ENCODE data around the gene TXNDC17. TPM values are rescaled to one million over a fixed set of nuclear protein-coding genes. Genes with fewer than 3 reads are reported as not detected.

Gene TXNDC17
- total RNA-seq, 6 experiments from 2014 or later: 50.4 to 204 (median 72.1) TPM

DNA sequence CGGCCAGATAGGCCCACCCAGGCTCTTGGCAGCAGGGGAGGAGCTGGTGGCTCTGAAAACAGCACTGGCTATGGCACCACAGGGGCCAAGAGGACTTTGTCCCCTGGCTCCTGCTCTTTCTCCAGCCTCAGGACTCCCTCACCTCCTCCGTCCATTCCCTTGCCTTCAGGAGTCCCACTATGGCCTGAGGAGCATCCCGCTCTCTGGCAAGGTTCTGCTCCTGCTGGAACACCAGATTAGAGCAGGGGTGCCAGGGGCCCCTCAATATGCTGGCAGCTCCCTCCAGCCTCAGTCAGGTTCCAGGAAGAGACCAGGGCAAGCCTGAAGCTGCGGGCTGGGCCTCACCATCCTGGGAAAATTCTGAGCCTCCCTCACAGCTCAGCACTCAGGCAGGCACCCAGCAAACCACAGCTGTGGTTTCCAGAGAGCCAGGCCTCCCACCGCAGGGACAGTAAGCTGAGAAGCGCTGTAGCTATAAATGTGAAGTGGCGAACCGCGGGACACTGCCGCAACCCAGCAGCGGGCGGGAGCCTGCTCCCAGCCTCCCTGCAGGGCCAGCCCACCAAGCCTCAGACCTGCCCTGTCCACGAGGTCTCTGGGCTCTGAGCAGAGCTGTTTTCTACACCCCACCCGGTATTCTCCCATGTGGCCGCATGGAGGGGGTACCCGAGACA lies 36.4 kb downstream of the TXNDC17 start:
- H3K4me3 ChIP-seq: no peak overlapping the region
- intact Hi-C loops (cut with DNase I): no loop called here
- ATAC-seq (peak; percentile 68 to 90 (median 84)), DNase-seq (peak in 1 of 3 donors; percentile 65)
- H3K27me3 ChIP-seq: no peaks in the 10 kb centered on the region
- TF ChIP-seq CTCF (IDR thresholded peaks at IDR 0.05) (no peak), POLR2A (IDR thresholded peaks at IDR 0.05) (no peak)
- no peak overlapping the region for H3K27ac ChIP-seq
- peaks cover 0 to 21% (median 3%) of the 10 kb centered on the region in 4 donors for H3K4me1 ChIP-seq
- WGBS (ENCODE audit: insufficient coverage, low coverage, low lambda C conversion rate, missing lambda C conversion rate): 40% methylated on average over 2 of the region's 16 CpGs
- no peaks in the 10 kb centered on the region for H3K9me3 ChIP-seq
- no peaks in the 10 kb centered on the region for H3K36me3 ChIP-seq

DNA sequence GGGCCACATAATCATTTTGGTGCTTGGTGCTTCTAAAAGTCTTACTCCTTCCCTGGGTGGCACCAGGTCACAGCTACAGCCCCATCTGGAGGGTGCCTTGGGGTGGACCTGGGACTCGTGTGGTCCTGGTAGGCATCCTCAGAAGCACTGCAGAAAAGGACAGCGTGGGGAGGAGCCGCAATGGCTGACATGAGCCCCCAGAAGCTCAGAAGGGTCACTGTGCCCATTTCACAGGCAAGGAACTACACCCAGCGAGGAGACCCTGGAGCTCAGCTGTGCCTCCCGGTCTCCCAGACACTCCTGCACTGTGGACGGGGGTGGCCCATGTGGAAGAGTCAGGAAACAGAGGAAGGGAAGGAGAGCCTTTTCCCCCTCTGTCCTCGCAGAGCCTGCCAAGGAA lies 37.1 kb downstream of the TXNDC17 start:
- Histone ChIP-seq H3K9me3 (no peaks in the 10 kb centered on the region), H3K4me3 (no peak overlapping the region), H3K36me3 (no peaks in the 10 kb centered on the region), H3K27ac (no peak overlapping the region), H3K27me3 (no peaks in the 10 kb centered on the region), H3K4me1 (peaks cover 0 to 25% (median 3%) of the 10 kb centered on the region in 4 donors)
- DNase-seq (no peak), ATAC-seq (no peak)
- intact Hi-C loops (cut with DNase I): no loop called here
- no CpG with 5 or more reads among the region's 7 CpGs for WGBS (ENCODE audit: insufficient coverage, low coverage, low lambda C conversion rate, missing lambda C conversion rate)
- TF ChIP-seq CTCF (IDR thresholded peaks at IDR 0.05): no peak
- TF ChIP-seq POLR2A (IDR thresholded peaks at IDR 0.05): no peak

GRCh38 chr17:6679241-6679640 lies 38.4 kb downstream of the TXNDC17 start:
- ATAC-seq: no peak
- peak in 1 of 3 donors; percentile 14 for DNase-seq
- 75% methylated on average over 6 of the region's 6 CpGs for WGBS (ENCODE audit: insufficient coverage, low coverage, low lambda C conversion rate, missing lambda C conversion rate)
- Histone ChIP-seq H3K27me3 (no peaks in the 10 kb centered on the region), H3K36me3 (no peaks in the 10 kb centered on the region), H3K4me1 (peaks cover 0 to 38% (median 9%) of the 10 kb centered on the region in 4 donors), H3K27ac (no peak overlapping the region), H3K9me3 (no peaks in the 10 kb centered on the region), H3K4me3 (no peak overlapping the region)
- intact Hi-C loops (cut with DNase I): no loop called here
- TF ChIP-seq CTCF (IDR thresholded peaks at IDR 0.05) (no peak), POLR2A (IDR thresholded peaks at IDR 0.05) (no peak)

DNA sequence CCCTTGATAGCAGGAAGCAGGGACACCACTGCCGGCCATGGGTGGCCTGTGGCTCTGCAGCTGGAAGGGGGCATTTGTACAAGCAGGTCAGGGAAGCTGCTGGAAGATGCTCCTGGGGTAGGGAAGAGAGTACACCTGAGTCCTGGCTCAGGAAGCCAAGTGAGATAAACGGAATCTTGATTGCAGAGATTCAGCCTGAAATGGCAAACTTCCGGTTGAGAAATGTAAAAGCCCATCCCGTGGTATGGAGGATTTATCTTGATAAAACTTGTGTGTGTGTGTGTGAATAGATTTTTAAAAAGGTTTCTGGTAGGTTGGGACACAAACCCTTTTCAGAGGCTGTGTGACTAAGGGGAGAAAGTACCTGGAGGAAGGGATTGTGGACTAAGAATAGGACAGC lies 40.3 kb downstream of the TXNDC17 start:
- peak in 1 of 3 donors; percentile 26 for DNase-seq
- intact Hi-C loops (cut with DNase I): no loop called here
- Histone ChIP-seq H3K9me3 (no peaks in the 10 kb centered on the region), H3K27me3 (no peaks in the 10 kb centered on the region), H3K4me3 (no peak overlapping the region), H3K36me3 (no peaks in the 10 kb centered on the region), H3K4me1 (peaks cover 0 to 57% (median 13%) of the 10 kb centered on the region in 4 donors), H3K27ac (no peak overlapping the region)
- no peak for TF ChIP-seq POLR2A (IDR thresholded peaks at IDR 0.05)
- TF ChIP-seq CTCF (IDR thresholded peaks at IDR 0.05): no peak
- WGBS (ENCODE audit: insufficient coverage, low coverage, low lambda C conversion rate, missing lambda C conversion rate): 40% methylated on average over 4 of the region's 4 CpGs
- no peak for ATAC-seq
